Stomach smooth muscle (tissue), 2 donors: ENCODE measurements around the gene TMEM63A.
"Not testable (repeated sequence)": the region's sequence is repeated elsewhere in the genome, so short reads cannot be mapped to it uniquely, and the experiment has no call there.

Experiments
- H3K27ac ChIP-seq: one replicate; pipeline ENCODE4 v1.7.0; 2013; ENCODE audit warnings: mild to moderate bottlenecking, low read length, inconsistent platforms
- H3K27me3 ChIP-seq, 2 donors: one replicate each; pipeline ENCODE4 v1.7.0; 2013; ENCODE audit warnings: low read length in 2 of 2; ENCODE audit not compliant: insufficient read depth in 2 of 2, control insufficient read depth in 1 of 2
- H3K36me3 ChIP-seq, 2 donors: one replicate each; pipeline ENCODE4 v1.7.0; 2013; ENCODE audit warnings: low read length in 2 of 2; ENCODE audit not compliant: control insufficient read depth in 2 of 2, insufficient read depth in 2 of 2
- H3K4me1 ChIP-seq: one replicate; pipeline ENCODE4 v1.7.0; 2013; ENCODE audit warnings: low read length; ENCODE audit not compliant: control insufficient read depth, insufficient read depth
- H3K4me3 ChIP-seq, 2 donors: one replicate each; pipeline ENCODE4 v1.7.0; 2013; ENCODE audit warnings: low read length in 2 of 2
- H3K9ac ChIP-seq, 2 donors: one replicate each; pipeline ENCODE4 v1.7.0; 2013; ENCODE audit warnings: low read length in 2 of 2, mild to moderate bottlenecking in 1 of 2
- H3K9me3 ChIP-seq, 2 donors: one replicate each; pipeline ENCODE4 v1.7.0; 2013; ENCODE audit warnings: low read length in 2 of 2; ENCODE audit not compliant: control insufficient read depth in 2 of 2
- donor health status: healthy.
- donor health status: Pancreatic carcinoma.

The TMEM63A gene

DNA sequence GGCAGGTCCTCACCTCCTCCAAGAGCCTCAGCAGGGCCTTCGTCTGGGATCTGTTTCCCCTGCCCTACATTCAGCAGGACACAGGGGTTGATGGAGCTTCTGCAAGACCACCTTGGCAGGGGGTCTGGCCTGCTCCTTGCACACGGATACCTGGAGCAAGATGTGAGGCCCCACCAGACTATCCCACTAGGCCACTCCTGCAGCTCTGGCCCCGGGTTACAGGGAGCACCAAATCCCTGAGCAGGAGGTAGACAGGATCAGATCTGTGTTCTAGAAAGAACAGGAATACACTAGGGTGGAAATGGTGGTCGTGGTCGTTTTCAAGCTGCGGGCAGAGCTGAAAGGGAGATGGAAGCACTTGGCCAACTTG lies 38.8 kb downstream of the TMEM63A start:
- H3K27ac ChIP-seq, result no peak overlapping the region
- no peak overlapping the region for H3K9ac ChIP-seq
- peaks cover 5% of the 10 kb centered on the region for H3K4me1 ChIP-seq
- H3K4me3 ChIP-seq, result no peak overlapping the region
- H3K36me3 ChIP-seq, result peaks cover 35 to 65% of the 10 kb centered on the region in 2 donors
- H3K9me3 ChIP-seq, result no peaks in the 10 kb centered on the region
- no peaks in the 10 kb centered on the region for H3K27me3 ChIP-seq

GRCh38 chr1:225842788-225843425 lies 39.3 kb downstream of the TMEM63A start:
- no peaks in the 10 kb centered on the region for H3K27me3 ChIP-seq
- no peak overlapping the region for H3K27ac ChIP-seq
- peaks cover 5% of the 10 kb centered on the region for H3K4me1 ChIP-seq
- H3K36me3 ChIP-seq, result peaks cover 35 to 64% of the 10 kb centered on the region in 2 donors
- H3K4me3 ChIP-seq, result no peak overlapping the region
- H3K9ac ChIP-seq, result no peak overlapping the region
- H3K9me3 ChIP-seq, result no peaks in the 10 kb centered on the region

GRCh38 chr1:225842074-225842473 lies 40.1 kb downstream of the TMEM63A start:
- Histone ChIP-seq H3K4me3 (no peak overlapping the region), H3K9me3 (no peaks in the 10 kb centered on the region), H3K4me1 (peaks cover 5% of the 10 kb centered on the region), H3K27me3 (no peaks in the 10 kb centered on the region), H3K9ac (no peak overlapping the region), H3K27ac (no peak overlapping the region), H3K36me3 (peaks cover 29 to 58% of the 10 kb centered on the region in 2 donors)

DNA sequence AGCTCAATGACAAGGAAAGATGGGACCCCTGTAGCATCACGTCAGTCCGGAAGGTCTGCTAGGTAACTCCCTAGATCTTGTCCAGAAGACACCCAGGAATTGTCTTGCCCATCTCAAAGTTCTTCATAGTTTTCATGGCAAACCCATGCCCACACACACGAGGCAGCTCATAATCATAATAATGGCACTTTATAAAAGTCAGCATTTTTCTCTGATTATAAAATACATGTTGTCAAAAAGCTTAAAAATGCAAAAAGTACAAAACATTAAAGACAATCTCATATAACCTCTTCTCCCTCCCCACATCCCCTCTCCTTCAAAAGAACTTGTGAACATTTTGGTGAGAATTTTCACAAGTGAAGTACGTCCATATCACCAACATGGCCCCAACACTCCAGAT lies 41.5 kb downstream of the TMEM63A start:
- H3K4me1 ChIP-seq, result peaks cover 9% of the 10 kb centered on the region
- H3K9me3 ChIP-seq, result no peaks in the 10 kb centered on the region
- H3K9ac ChIP-seq, result no peak overlapping the region
- H3K27me3 ChIP-seq, result no peaks in the 10 kb centered on the region
- no peak overlapping the region for H3K27ac ChIP-seq
- no peak overlapping the region for H3K4me3 ChIP-seq
- peaks cover 21 to 46% of the 10 kb centered on the region in 2 donors for H3K36me3 ChIP-seq

DNA sequence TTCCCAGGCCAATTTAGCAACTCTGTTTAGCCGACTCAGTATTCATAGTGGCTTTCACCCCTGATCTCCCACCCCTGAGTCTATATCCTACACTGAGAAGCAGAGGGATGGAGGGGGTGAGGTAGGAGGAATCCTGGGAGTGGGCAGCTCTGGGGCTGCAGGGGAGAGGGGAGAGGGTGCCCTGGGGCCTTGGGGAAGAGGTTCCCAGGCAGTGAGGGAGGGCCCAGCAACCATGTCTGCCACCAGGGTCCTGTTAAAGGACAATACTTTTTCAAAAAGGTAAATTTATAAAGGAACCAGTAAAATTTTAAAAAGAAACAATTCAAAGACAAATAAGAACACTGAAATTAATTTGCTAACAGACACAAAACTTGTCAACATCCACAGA lies 42.0 kb downstream of the TMEM63A start:
- no peak overlapping the region for H3K4me3 ChIP-seq
- no peak overlapping the region for H3K27ac ChIP-seq
- no peaks in the 10 kb centered on the region for H3K9me3 ChIP-seq
- no peak overlapping the region for H3K9ac ChIP-seq
- peaks cover 21 to 46% of the 10 kb centered on the region in 2 donors for H3K36me3 ChIP-seq
- peaks cover 8% of the 10 kb centered on the region for H3K4me1 ChIP-seq
- no peaks in the 10 kb centered on the region for H3K27me3 ChIP-seq

- no peaks in the 10 kb centered on the region for H3K9me3 ChIP-seq
- H3K36me3 ChIP-seq, result peaks cover 20 to 39% of the 10 kb centered on the region in 2 donors
- H3K27ac ChIP-seq, result no peak overlapping the region
- H3K4me1 ChIP-seq, result peaks cover 16% of the 10 kb centered on the region
- H3K9ac ChIP-seq, result no peak overlapping the region
- H3K27me3 ChIP-seq, result no peaks in the 10 kb centered on the region
- no peak overlapping the region for H3K4me3 ChIP-seq
Measured at GRCh38 chr1:225838793-225839192, 43.4 kb downstream of the TMEM63A start.

- H3K4me1 ChIP-seq, result peaks cover 16% of the 10 kb centered on the region
- H3K9ac ChIP-seq, H3K27ac ChIP-seq, H3K4me3 ChIP-seq, H3K9me3 ChIP-seq, H3K27me3 ChIP-seq: not testable (repeated sequence)
- peaks cover 35% of the 10 kb centered on the region in 2 donors for H3K36me3 ChIP-seq
Measured at GRCh38 chr1:225836296-225836695, 45.9 kb downstream of the TMEM63A start.

GRCh38 chr1:225835856-225836255 lies 46.3 kb downstream of the TMEM63A start:
- Histone ChIP-seq H3K36me3 (peaks cover 34 to 35% of the 10 kb centered on the region in 2 donors), H3K27me3 (no peaks in the 10 kb centered on the region), H3K4me3 (no peak overlapping the region), H3K9me3 (no peaks in the 10 kb centered on the region), H3K9ac (no peak overlapping the region), H3K4me1 (peaks cover 16% of the 10 kb centered on the region), H3K27ac (no peak overlapping the region)

DNA sequence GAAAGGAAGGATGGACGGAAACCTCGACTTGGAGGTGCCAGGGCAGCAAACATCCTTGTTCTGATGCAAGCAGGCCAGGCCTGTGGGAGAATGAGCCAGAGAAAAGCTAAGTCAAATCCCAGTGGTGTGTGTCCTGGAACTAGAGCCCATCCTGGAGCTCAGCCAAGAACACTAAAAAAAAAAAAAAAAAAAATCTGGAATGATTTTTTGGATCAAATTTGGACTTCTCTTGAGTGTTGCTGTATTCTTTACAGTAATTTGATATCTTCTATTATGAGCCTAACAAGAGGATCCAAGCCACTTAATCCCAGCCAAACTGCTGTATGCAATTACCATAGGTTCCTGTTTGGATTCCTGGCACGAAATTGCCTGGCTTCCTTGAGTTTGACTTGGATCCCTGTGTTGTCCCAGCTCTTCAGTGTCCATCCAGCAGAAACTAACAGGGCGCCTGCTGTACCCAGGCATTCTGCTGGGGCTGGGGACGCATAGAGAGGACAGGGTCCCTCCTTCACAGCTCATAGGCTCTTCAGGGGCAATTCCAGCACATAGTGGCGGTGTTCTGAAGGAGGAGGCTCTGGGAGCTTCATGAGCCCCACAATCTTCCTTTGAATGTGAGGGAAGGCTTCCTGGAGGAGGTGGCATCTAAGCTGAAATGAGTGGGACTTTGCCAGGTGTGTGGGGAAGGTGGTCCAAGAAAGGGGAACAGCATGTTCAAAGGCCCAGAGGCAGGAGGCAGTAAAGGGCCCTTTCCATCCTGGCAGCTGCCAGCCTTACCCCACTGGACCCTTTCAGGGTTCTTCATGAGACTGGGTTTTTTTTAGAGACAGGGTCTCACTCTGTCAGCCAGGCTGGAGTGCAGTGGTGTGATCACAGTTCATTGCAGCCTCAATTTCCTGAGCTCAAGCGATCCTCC lies 47.5 kb downstream of the TMEM63A start:
- H3K27me3 ChIP-seq, result no peaks in the 10 kb centered on the region
- peak overlapping the region; percentile 62 for H3K27ac ChIP-seq
- peaks cover 16% of the 10 kb centered on the region for H3K4me1 ChIP-seq
- H3K36me3 ChIP-seq, result peaks cover 33 to 35% of the 10 kb centered on the region in 2 donors
- no peak overlapping the region for H3K4me3 ChIP-seq
- H3K9ac ChIP-seq, result no peak overlapping the region
- H3K9me3 ChIP-seq, result no peaks in the 10 kb centered on the region

GRCh38 chr1:225830841-225831240 lies 51.3 kb downstream of the TMEM63A start:
- Histone ChIP-seq H3K9me3 (no peaks in the 10 kb centered on the region), H3K9ac (no peak overlapping the region), H3K4me1 (peaks cover 33% of the 10 kb centered on the region), H3K36me3 (peaks cover 23 to 28% of the 10 kb centered on the region in 2 donors), H3K27me3 (no peaks in the 10 kb centered on the region), H3K27ac (no peak overlapping the region), H3K4me3 (no peak overlapping the region)
